ENCODE results near the gene DAG1.
"Not testable (repeated sequence)": the region's sequence is repeated elsewhere in the genome, so short reads cannot be mapped to it uniquely, and the experiment has no call there.

DAG1 gene

DNA sequence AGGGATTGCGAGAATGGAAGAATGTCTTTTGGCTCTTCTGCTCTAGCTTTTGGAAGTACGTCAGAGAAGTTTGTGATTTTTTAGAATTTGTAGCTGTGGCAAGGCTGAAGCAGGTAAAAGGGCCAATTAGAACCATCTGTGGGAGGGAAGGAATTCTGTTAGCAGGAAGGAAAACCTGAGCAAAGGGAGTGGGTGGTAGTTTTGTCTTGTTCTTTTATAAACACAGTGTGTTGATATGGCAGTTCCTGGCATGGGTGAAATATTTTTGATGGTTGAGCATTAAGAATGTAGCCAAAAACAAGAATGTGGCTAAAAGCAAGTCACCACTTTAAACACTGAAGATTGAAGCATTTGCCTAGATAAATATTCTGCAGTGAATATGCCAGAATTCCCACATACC, 23.8 kb downstream of the DAG1 start:
- Histone ChIP-seq H3K9me3 (ENCODE audit: control insufficient read depth, low read length) (no peaks in the 10 kb centered on the region), H3K79me2 (peaks cover 38% of the 10 kb centered on the region), H3K4me2 (ENCODE audit: low read length) (no peak overlapping the region), H3K4me1 (no peaks in the 10 kb centered on the region), H3K4me3 (ENCODE audit: low read depth, low read length) (no peak overlapping the region), H3K27ac (no peak overlapping the region), H3K9ac (no peak overlapping the region), H3K36me3 (ENCODE audit: control insufficient read depth, insufficient read depth, low read length) (no peaks in the 10 kb centered on the region), H3K27me3 (ENCODE audit: control insufficient read depth, insufficient read depth, low read length) (no peaks in the 10 kb centered on the region), H2AFZ (no peak overlapping the region)
- TF ChIP-seq, protein P1, sequence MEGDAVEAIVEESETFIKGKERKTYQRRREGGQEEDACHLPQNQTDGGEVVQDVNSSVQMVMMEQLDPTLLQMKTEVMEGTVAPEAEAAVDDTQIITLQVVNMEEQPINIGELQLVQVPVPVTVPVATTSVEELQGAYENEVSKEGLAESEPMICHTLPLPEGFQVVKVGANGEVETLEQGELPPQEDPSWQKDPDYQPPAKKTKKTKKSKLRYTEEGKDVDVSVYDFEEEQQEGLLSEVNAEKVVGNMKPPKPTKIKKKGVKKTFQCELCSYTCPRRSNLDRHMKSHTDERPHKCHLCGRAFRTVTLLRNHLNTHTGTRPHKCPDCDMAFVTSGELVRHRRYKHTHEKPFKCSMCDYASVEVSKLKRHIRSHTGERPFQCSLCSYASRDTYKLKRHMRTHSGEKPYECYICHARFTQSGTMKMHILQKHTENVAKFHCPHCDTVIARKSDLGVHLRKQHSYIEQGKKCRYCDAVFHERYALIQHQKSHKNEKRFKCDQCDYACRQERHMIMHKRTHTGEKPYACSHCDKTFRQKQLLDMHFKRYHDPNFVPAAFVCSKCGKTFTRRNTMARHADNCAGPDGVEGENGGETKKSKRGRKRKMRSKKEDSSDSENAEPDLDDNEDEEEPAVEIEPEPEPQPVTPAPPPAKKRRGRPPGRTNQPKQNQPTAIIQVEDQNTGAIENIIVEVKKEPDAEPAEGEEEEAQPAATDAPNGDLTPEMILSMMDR (IDR thresholded peaks at IDR 0.05), result no peak

DNA sequence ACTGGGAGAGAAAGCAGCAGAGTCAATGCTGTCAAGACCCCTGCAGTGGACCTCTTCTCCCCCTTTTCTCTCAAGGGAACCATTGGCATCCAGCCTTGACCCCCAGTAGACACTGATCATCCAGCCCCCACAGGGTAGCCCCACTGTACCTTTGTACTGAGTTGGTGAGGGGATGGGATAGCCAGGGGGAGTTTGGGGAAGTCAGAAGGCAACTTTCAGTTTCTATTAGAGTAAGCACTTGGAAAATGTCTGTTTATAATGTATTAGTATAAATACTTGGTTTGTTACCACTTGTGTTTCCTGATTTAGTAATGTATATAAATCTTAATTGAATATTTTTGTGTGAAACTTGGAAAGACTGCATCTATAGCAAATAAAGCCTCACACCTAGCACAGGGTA, 25.0 kb downstream of the DAG1 start:
- Histone ChIP-seq H2AFZ (no peak overlapping the region), H3K4me1 (no peaks in the 10 kb centered on the region), H3K36me3 (ENCODE audit: control insufficient read depth, insufficient read depth, low read length) (no peaks in the 10 kb centered on the region), H3K9ac (no peak overlapping the region), H3K9me3 (ENCODE audit: control insufficient read depth, low read length) (no peaks in the 10 kb centered on the region), H3K27ac (no peak overlapping the region), H3K4me2 (ENCODE audit: low read length) (no peak overlapping the region), H3K27me3 (ENCODE audit: control insufficient read depth, insufficient read depth, low read length) (no peaks in the 10 kb centered on the region), H3K79me2 (peaks cover 35% of the 10 kb centered on the region), H3K4me3 (ENCODE audit: low read depth, low read length) (no peak overlapping the region)
- TF ChIP-seq, protein P1 (IDR thresholded peaks at IDR 0.05), result no peak

DNA sequence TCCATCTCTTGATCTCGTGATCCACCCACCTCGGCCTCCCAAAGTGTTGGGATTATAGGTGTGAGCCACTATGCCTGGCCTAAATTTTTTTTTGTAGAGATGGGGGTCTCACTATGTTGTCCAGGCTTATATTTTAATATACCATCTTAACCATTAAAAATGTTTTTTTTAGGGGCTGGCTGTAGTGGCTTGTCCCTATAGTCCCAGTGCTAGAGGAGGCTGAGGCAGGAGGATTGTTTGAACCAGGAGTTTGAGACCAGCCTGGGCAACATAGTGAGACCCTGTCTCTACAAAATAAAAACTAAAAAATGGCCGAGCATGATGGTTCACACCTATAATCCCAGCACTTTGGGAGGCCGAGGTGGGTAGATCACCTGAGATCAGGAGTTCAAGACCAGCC, 26.8 kb downstream of the DAG1 start:
- H3K4me3 ChIP-seq (ENCODE audit: low read depth, low read length); H3K4me1 ChIP-seq; H3K4me2 ChIP-seq (ENCODE audit: low read length); H2AFZ ChIP-seq; H3K27me3 ChIP-seq (ENCODE audit: control insufficient read depth, insufficient read depth, low read length); H3K36me3 ChIP-seq (ENCODE audit: control insufficient read depth, insufficient read depth, low read length); H3K9ac ChIP-seq; H3K27ac ChIP-seq; H3K9me3 ChIP-seq (ENCODE audit: control insufficient read depth, low read length): not testable (repeated sequence)
- peaks cover 29% of the 10 kb centered on the region for H3K79me2 ChIP-seq

DNA sequence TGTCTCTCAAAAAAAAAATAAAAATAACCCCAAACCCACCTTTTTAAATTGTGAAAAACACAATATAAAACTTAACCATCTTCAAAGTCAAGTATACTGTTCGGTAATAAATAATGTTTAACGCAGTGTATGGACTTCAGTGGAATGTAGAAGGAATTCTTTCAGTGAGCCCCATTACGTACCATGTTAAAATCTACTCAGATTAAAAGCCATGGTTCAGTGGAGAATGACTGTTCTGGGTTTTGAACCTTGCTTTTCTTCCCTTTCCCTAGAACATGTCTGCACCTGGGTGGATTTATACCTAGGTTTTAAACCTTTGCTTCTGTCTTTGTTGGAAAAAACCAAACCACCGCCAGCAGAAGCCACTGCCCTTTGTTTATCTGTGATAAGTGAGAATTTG, 27.5 kb downstream of the DAG1 start:
- Histone ChIP-seq H3K36me3 (ENCODE audit: control insufficient read depth, insufficient read depth, low read length) (no peaks in the 10 kb centered on the region), H3K27me3 (ENCODE audit: control insufficient read depth, insufficient read depth, low read length) (no peaks in the 10 kb centered on the region), H3K4me3 (ENCODE audit: low read depth, low read length) (no peak overlapping the region), H2AFZ (no peak overlapping the region), H3K27ac (no peak overlapping the region), H3K79me2 (peaks cover 32% of the 10 kb centered on the region), H3K9ac (no peak overlapping the region), H3K4me2 (ENCODE audit: low read length) (no peak overlapping the region), H3K9me3 (ENCODE audit: control insufficient read depth, low read length) (no peaks in the 10 kb centered on the region), H3K4me1 (no peaks in the 10 kb centered on the region)
- TF ChIP-seq, protein P1 (IDR thresholded peaks at IDR 0.05), result no peak

DNA sequence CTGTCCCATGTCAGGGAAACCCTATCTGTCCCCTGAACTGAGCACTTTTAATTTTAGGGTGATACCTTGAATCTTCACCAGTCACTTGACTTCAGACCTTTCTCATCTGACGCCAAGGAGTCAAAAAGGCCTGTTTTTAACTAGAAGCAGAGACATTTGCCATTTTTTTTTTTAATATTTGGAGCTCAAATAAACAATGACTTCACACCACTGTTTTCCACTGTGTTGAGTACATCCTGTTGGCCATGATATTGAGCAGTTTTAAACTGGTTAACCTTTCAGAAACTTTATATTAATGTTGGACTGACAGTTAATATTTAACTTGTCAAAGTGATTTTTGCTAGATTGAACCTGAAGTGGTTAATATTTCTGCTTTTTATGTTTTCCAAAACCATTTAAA, 28.2 kb downstream of the DAG1 start:
- no peak overlapping the region for H3K9ac ChIP-seq
- no peak overlapping the region for H3K4me2 ChIP-seq (ENCODE audit: low read length)
- H3K9me3 ChIP-seq (ENCODE audit: control insufficient read depth, low read length), result no peaks in the 10 kb centered on the region
- H3K79me2 ChIP-seq, result peaks cover 29% of the 10 kb centered on the region
- no peak overlapping the region for H3K27ac ChIP-seq
- H3K4me1 ChIP-seq, result no peaks in the 10 kb centered on the region
- no peaks in the 10 kb centered on the region for H3K27me3 ChIP-seq (ENCODE audit: control insufficient read depth, insufficient read depth, low read length)
- H3K4me3 ChIP-seq (ENCODE audit: low read depth, low read length), result no peak overlapping the region
- H3K36me3 ChIP-seq (ENCODE audit: control insufficient read depth, insufficient read depth, low read length), result no peaks in the 10 kb centered on the region
- TF ChIP-seq, protein P1 (IDR thresholded peaks at IDR 0.05), result no peak
- no peak overlapping the region for H2AFZ ChIP-seq
